HG02884 (cell line): ENCODE measurements around the gene LRP5.
"Not testable (repeated sequence)": the region's sequence is repeated elsewhere in the genome, so short reads cannot be mapped to it uniquely, and the experiment has no call there.

Source experiments
- ATAC-seq: cut with Tn5 transposase; IDR thresholded peaks from one replicate; pipeline ENCODE4 v1.9.1; 2021; ENCODE audit warnings: mild to moderate bottlenecking, moderate library complexity; ENCODE audit not compliant: unreplicated experiment

Gene LRP5

GRCh38 chr11:68344821-68345220, 32.4 kb downstream of the LRP5 start:
- not testable (repeated sequence) for ATAC-seq

GRCh38 chr11:68345776-68346461, 33.5 kb downstream of the LRP5 start:
- ATAC-seq = no peak

GRCh38 chr11:68346462-68346790, 34.0 kb downstream of the LRP5 start:
- ATAC-seq = no peak

GRCh38 chr11:68347345-68347744, 35.0 kb downstream of the LRP5 start:
- ATAC-seq = no peak

- no peak for ATAC-seq
Observed at GRCh38 chr11:68347841-68348240, 35.5 kb downstream of the LRP5 start.

- no peak for ATAC-seq
Observed at GRCh38 chr11:68349461-68350249, 37.3 kb downstream of the LRP5 start.

- no peak for ATAC-seq
Observed at GRCh38 chr11:68350759-68351449, 38.5 kb downstream of the LRP5 start.

- ATAC-seq = no peak
Observed at GRCh38 chr11:68351450-68352275, 39.3 kb downstream of the LRP5 start.

GRCh38 chr11:68352591-68352990, 40.2 kb downstream of the LRP5 start:
- ATAC-seq = no peak

- no peak for ATAC-seq
Observed at GRCh38 chr11:68353118-68353517, 40.7 kb downstream of the LRP5 start.

- no peak for ATAC-seq
Observed at GRCh38 chr11:68353669-68354068, 41.3 kb downstream of the LRP5 start.

GRCh38 chr11:68354148-68354872, 41.9 kb downstream of the LRP5 start:
- ATAC-seq = no peak

GRCh38 chr11:68355471-68355870, 43.1 kb downstream of the LRP5 start:
- no peak for ATAC-seq

- no peak for ATAC-seq
Observed at GRCh38 chr11:68357568-68357967, 45.2 kb downstream of the LRP5 start.

- ATAC-seq = no peak
Observed at GRCh38 chr11:68358416-68358815, 46.0 kb downstream of the LRP5 start.

- ATAC-seq = no peak
Observed at GRCh38 chr11:68361702-68362101, 49.3 kb downstream of the LRP5 start.

- ATAC-seq = no peak
Observed at GRCh38 chr11:68362801-68363379, 50.5 kb downstream of the LRP5 start.

- no peak for ATAC-seq
Observed at GRCh38 chr11:68363776-68364175, 51.4 kb downstream of the LRP5 start.

- no peak for ATAC-seq
Observed at GRCh38 chr11:68364581-68364980, 52.2 kb downstream of the LRP5 start.

- no peak for ATAC-seq
Observed at GRCh38 chr11:68365943-68366435, 53.6 kb downstream of the LRP5 start.
